ENCODE measurements around the gene CMBL.
"Not testable (repeated sequence)": the region's sequence is repeated elsewhere in the genome, so short reads cannot be mapped to it uniquely, and the experiment has no call there.

CMBL gene

DNA sequence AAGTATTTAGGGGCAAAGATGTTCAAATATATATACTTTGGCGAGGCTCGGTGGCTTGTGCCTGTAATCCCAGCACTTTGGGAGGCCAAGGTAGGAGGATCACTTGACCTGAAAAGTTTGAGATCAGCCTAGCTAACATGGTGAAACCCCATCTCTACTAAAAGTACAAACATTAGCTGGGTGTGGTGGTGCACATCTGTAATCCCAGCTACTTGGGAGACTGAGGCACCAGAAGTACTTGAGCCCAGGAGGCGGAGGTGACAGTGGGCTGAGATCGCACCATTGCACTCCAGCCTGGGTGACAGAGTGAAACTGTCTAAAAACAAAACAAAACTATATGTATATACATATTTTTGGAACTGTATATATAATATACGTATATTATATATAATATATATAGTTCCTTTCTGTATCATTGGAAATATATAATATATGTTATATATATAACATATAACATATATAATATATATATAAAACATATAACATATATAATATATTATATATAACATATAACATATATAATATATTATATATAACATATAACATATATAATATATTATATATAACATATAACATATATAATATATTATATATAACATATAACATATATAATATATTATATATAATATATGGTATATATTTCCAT is 36.9 kb upstream of the CMBL start:
- H3K4me1 ChIP-seq (ENCODE audit: control insufficient read depth, insufficient read depth, low read length); H3K27ac ChIP-seq (ENCODE audit: low read length); H3K9me3 ChIP-seq (ENCODE audit: control insufficient read depth in 2 of 2, low read length in 2 of 2); H3K36me3 ChIP-seq (ENCODE audit: control insufficient read depth in 2 of 2, insufficient read depth in 2 of 2, low read length in 2 of 2); H3K9ac ChIP-seq (ENCODE audit: low read length in 2 of 2); H3K4me3 ChIP-seq (ENCODE audit: low read length in 2 of 2); H3K27me3 ChIP-seq (ENCODE audit: control insufficient read depth in 1 of 2, insufficient read depth in 2 of 2, low read length in 2 of 2): not testable (repeated sequence)

DNA sequence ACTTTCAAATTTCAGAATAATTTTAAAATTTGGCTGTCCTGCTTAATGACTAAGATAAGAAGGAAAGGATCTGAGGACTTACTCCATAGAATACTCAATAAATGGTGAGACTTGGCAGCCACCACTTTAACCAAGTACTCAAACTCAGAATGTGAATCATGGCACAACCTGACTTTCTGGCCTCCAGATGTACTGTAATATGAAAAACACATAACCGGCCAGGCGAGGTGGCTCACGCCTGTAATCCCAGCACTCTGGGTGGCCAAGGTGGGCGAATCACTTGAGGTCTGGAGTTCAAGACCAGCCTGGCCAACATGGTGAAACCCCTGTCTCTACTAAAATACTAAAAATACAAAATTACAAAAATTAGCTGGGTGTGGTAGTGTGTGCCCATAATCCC is 35.8 kb upstream of the CMBL start:
- Histone ChIP-seq H3K27me3 (ENCODE audit: control insufficient read depth in 1 of 2, insufficient read depth in 2 of 2, low read length in 2 of 2) (no peaks in the 10 kb centered on the region), H3K4me3 (ENCODE audit: low read length in 2 of 2) (no peak overlapping the region), H3K36me3 (ENCODE audit: control insufficient read depth in 2 of 2, insufficient read depth in 2 of 2, low read length in 2 of 2) (no peaks in the 10 kb centered on the region), H3K9me3 (ENCODE audit: control insufficient read depth in 2 of 2, low read length in 2 of 2) (no peaks in the 10 kb centered on the region), H3K9ac (ENCODE audit: low read length in 2 of 2) (no peak overlapping the region), H3K27ac (ENCODE audit: low read length) (no peak overlapping the region), H3K4me1 (ENCODE audit: control insufficient read depth, insufficient read depth, low read length) (no peaks in the 10 kb centered on the region)

DNA sequence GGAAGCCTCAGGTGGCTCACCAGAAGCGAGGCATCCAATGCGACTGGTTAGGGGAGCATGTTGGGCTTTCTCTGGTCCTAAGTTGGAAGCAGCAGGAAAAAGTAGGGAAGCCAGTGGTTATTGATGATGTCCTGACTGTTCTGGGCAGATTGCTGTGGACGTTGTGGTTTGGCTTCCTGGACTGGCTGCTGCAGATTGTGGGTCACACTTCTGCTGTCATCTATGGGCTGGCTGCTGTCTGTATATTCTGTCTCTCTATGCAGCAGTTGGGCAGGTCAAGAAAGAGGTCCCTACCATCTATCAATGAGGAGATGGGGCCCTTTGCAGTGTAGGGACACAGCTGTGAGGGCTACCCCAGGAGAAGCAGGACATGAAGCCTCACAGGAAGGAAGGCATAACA is 32.3 kb upstream of the CMBL start:
- H3K27ac ChIP-seq (ENCODE audit: low read length), result no peak overlapping the region
- H3K27me3 ChIP-seq (ENCODE audit: control insufficient read depth in 1 of 2, insufficient read depth in 2 of 2, low read length in 2 of 2), result no peaks in the 10 kb centered on the region
- H3K9me3 ChIP-seq (ENCODE audit: control insufficient read depth in 2 of 2, low read length in 2 of 2), result no peaks in the 10 kb centered on the region
- H3K36me3 ChIP-seq (ENCODE audit: control insufficient read depth in 2 of 2, insufficient read depth in 2 of 2, low read length in 2 of 2), result no peaks in the 10 kb centered on the region
- no peak overlapping the region for H3K9ac ChIP-seq (ENCODE audit: low read length in 2 of 2)
- H3K4me3 ChIP-seq (ENCODE audit: low read length in 2 of 2), result no peak overlapping the region
- H3K4me1 ChIP-seq (ENCODE audit: control insufficient read depth, insufficient read depth, low read length), result no peaks in the 10 kb centered on the region

DNA sequence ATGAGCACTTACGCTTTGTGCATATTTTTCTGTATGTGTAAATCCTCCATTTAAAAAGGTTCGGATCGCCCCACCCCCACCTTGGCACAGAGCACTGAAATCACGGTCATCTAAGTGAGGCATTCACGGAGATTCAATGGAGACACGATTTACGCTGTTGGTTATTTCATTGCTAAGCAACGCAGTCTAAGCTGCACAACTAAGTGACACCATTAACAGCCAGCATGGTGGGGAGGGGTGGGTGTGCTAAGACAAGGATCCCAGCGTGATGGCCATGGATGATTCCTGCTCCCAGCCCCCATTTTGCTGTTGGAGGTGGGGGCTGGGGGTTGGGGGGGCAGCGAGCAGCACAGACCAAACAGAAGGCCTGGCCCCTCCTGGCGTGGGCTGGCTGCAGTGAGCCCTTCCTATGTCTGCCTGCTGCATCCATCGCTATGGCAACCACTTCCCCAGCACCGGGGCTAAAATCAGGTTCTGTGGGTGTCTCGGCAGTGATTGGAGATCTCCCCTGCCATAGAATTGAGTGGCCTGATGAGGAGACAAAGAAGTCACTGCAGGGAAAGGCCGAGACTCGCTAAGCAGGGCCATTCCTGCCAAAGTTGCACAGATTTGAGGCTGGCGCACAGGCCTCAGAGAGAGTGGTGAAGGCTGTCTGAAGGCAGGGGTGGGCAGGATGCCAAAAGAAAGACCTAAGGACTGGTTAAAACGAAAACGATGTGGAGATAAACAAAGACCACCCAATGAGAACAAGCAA is 31.5 kb upstream of the CMBL start:
- H3K9ac ChIP-seq (ENCODE audit: low read length in 2 of 2), result no peak overlapping the region
- H3K27me3 ChIP-seq (ENCODE audit: control insufficient read depth in 1 of 2, insufficient read depth in 2 of 2, low read length in 2 of 2), result no peaks in the 10 kb centered on the region
- H3K36me3 ChIP-seq (ENCODE audit: control insufficient read depth in 2 of 2, insufficient read depth in 2 of 2, low read length in 2 of 2), result no peaks in the 10 kb centered on the region
- no peaks in the 10 kb centered on the region for H3K9me3 ChIP-seq (ENCODE audit: control insufficient read depth in 2 of 2, low read length in 2 of 2)
- H3K27ac ChIP-seq (ENCODE audit: low read length), result no peak overlapping the region
- H3K4me3 ChIP-seq (ENCODE audit: low read length in 2 of 2), result peak overlapping the region in 1 of 2 donors; percentile 29
- H3K4me1 ChIP-seq (ENCODE audit: control insufficient read depth, insufficient read depth, low read length), result peaks cover 3% of the 10 kb centered on the region

DNA sequence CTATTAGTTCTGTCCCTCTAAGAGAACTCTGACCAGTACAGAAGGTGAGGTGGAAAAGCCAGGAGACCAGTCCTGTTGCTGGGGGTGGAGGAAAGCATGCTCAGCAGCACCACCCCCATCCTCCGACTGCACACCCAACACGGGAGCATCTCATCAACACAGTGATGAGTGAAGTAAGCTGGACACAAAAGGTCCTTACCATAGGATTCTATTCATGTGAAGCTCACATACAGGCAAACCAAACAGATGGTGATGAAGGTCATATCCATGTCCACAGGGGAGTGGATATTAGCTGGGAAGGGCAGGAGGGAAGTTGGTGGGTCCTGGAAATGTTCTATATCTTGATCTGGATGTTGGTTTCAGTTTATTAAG is 31.0 kb upstream of the CMBL start:
- no peak overlapping the region for H3K9ac ChIP-seq (ENCODE audit: low read length in 2 of 2)
- H3K4me1 ChIP-seq (ENCODE audit: control insufficient read depth, insufficient read depth, low read length), result peaks cover 3% of the 10 kb centered on the region
- no peak overlapping the region for H3K27ac ChIP-seq (ENCODE audit: low read length)
- H3K4me3 ChIP-seq (ENCODE audit: low read length in 2 of 2), result peak overlapping the region in 1 of 2 donors; percentile 29
- H3K36me3 ChIP-seq (ENCODE audit: control insufficient read depth in 2 of 2, insufficient read depth in 2 of 2, low read length in 2 of 2), result no peaks in the 10 kb centered on the region
- no peaks in the 10 kb centered on the region for H3K27me3 ChIP-seq (ENCODE audit: control insufficient read depth in 1 of 2, insufficient read depth in 2 of 2, low read length in 2 of 2)
- no peaks in the 10 kb centered on the region for H3K9me3 ChIP-seq (ENCODE audit: control insufficient read depth in 2 of 2, low read length in 2 of 2)

DNA sequence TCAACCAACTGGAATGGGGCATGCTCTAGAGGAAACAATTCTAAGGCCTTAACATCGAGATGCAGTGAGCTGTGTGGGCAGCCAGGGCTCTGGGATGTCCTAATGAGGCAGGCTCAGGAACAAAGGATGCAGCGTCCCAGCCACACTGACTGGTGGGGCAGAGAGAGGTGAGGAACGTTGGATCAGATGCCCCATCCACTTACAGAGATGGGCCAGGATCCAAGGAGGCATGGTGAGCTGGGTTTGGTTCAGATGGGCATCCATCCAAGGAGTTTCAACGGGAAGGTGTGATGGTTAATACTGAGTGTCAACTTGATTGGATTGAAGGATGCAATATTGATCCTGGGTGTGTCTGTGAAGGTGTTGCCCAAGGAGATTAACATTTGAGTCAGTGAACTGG is 30.3 kb upstream of the CMBL start:
- no peak overlapping the region for H3K4me3 ChIP-seq (ENCODE audit: low read length in 2 of 2)
- H3K27ac ChIP-seq (ENCODE audit: low read length), result no peak overlapping the region
- no peaks in the 10 kb centered on the region for H3K27me3 ChIP-seq (ENCODE audit: control insufficient read depth in 1 of 2, insufficient read depth in 2 of 2, low read length in 2 of 2)
- peaks cover 6% of the 10 kb centered on the region for H3K4me1 ChIP-seq (ENCODE audit: control insufficient read depth, insufficient read depth, low read length)
- no peaks in the 10 kb centered on the region for H3K36me3 ChIP-seq (ENCODE audit: control insufficient read depth in 2 of 2, insufficient read depth in 2 of 2, low read length in 2 of 2)
- H3K9me3 ChIP-seq (ENCODE audit: control insufficient read depth in 2 of 2, low read length in 2 of 2), result no peaks in the 10 kb centered on the region
- no peak overlapping the region for H3K9ac ChIP-seq (ENCODE audit: low read length in 2 of 2)

DNA sequence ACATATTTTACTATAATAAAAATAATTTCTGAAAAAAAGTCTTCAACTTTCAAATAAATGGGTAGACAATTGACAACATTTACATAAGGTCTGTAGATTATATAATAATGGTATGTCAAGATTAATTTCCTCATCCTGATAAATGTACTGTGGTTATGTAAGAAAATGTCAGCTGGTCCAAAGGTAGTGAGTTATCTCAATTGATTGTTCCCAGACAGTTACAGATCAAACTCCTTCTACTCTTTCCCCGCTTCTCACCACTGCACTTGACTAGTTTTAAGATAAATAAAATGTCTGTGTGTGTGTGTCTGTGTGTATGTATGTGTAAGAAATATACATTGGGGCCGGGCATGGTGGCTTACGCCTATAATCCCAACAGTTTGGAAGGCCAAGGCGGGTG is 29.4 kb upstream of the CMBL start:
- Histone ChIP-seq H3K36me3 (ENCODE audit: control insufficient read depth in 2 of 2, insufficient read depth in 2 of 2, low read length in 2 of 2) (no peaks in the 10 kb centered on the region), H3K9ac (ENCODE audit: low read length in 2 of 2) (no peak overlapping the region), H3K4me3 (ENCODE audit: low read length in 2 of 2) (no peak overlapping the region), H3K9me3 (ENCODE audit: control insufficient read depth in 2 of 2, low read length in 2 of 2) (no peaks in the 10 kb centered on the region), H3K27me3 (ENCODE audit: control insufficient read depth in 1 of 2, insufficient read depth in 2 of 2, low read length in 2 of 2) (no peaks in the 10 kb centered on the region), H3K4me1 (ENCODE audit: control insufficient read depth, insufficient read depth, low read length) (peaks cover 12% of the 10 kb centered on the region), H3K27ac (ENCODE audit: low read length) (no peak overlapping the region)

DNA sequence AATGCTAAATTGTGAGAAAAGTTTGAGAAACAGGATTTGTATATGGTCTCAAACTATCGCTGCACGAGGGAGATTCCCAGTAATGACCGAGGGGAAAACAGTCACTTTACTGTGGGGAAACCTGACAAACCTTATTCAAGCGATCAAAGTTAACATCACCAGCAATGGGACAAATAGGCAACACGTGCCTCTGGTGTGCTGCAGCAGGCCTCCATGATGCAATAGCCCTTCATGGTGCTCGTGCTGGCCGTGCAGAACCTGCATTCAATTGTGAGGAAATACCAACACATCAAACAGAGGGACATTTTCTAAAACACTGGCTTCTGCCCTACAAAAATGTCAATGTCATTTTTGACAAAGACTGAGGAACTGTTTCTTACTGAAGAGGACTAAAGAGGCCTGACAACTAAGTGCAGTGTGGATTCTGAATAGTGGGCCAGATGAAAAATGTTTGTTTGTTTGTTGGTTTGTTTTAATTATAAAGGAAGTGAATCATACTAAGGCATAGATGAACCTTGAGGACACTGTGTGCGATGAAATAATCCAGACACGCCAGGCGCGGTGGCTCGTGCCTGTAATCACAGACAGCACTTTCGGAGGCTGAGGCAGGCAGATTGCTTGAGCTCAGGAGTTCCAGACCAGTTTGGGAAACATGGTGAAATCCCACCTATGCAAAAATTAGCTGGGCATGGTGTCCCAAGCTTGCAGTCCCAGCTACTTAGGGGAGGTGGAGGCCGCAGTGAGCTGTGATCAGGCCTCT is 28.2 kb upstream of the CMBL start:
- peaks cover 25% of the 10 kb centered on the region for H3K4me1 ChIP-seq (ENCODE audit: control insufficient read depth, insufficient read depth, low read length)
- no peak overlapping the region for H3K27ac ChIP-seq (ENCODE audit: low read length)
- H3K9me3 ChIP-seq (ENCODE audit: control insufficient read depth in 2 of 2, low read length in 2 of 2), result no peaks in the 10 kb centered on the region
- no peaks in the 10 kb centered on the region for H3K36me3 ChIP-seq (ENCODE audit: control insufficient read depth in 2 of 2, insufficient read depth in 2 of 2, low read length in 2 of 2)
- H3K4me3 ChIP-seq (ENCODE audit: low read length in 2 of 2), result no peak overlapping the region
- H3K9ac ChIP-seq (ENCODE audit: low read length in 2 of 2), result no peak overlapping the region
- H3K27me3 ChIP-seq (ENCODE audit: control insufficient read depth in 1 of 2, insufficient read depth in 2 of 2, low read length in 2 of 2), result no peaks in the 10 kb centered on the region

DNA sequence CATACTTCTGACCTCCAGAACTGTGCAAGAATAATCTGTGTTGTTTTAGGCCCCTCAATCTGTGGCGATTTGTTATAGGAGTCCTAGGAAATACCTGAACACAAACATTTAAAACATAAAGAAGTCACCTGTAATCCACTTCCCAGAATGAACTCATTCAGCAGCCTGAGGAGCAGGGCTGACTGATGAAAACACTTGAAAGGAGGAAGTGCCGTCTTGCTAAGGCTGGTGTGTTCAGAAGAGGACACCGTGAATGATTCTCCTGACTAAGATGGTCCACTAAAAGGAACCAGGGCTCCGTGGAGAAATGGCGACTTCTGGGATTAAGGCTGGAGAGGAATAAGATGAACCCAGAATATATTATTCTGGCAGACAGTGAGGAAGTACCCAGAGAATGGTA is 27.1 kb upstream of the CMBL start:
- Histone ChIP-seq H3K4me3 (ENCODE audit: low read length in 2 of 2) (no peak overlapping the region), H3K36me3 (ENCODE audit: control insufficient read depth in 2 of 2, insufficient read depth in 2 of 2, low read length in 2 of 2) (no peaks in the 10 kb centered on the region), H3K4me1 (ENCODE audit: control insufficient read depth, insufficient read depth, low read length) (peaks cover 35% of the 10 kb centered on the region), H3K27ac (ENCODE audit: low read length) (no peak overlapping the region), H3K27me3 (ENCODE audit: control insufficient read depth in 1 of 2, insufficient read depth in 2 of 2, low read length in 2 of 2) (no peaks in the 10 kb centered on the region), H3K9ac (ENCODE audit: low read length in 2 of 2) (no peak overlapping the region), H3K9me3 (ENCODE audit: control insufficient read depth in 2 of 2, low read length in 2 of 2) (no peaks in the 10 kb centered on the region)

DNA sequence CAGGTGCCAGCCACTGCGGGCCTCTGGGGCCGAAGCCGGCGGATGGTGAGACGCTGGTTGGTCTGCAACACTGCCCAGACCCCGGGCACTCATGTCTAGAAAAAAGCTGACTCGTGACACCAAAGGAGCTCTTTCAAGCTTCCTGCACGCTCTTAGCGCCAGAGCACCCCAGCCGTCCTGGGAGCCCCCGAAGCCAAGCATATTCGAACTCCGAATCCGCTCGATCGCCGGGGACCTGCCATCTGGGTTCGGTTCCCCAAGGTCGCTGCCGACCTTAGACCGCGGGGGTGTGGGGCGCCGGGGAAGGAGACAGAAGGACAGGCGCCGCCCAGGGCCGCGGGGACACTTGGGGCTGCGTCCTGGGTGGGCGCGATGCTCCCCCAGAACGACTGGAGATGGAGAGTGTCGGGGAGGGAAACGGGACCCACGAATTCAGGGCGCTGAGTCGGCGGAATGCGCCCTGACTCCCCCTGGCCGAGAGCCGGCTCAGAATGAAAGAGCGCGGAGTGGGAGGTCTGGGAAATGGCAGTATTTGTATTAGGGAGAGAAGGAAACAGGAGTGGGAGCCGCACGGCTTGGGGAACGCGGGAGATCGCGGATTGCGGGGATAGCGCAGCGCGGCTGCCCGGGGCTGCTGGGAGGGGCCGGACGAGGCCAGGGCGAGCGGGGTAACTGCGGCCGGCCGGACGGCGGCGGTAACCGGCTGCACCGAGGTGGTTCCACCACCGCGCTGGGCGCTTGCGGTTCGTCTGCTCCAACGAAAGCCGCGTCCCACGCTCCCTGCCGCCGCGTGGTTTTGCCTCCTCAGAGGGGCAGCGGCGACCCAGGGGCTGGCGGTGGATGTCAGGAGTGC is 25.7 kb upstream of the CMBL start:
- peak overlapping the region; percentile 66 to 78 for H3K9ac ChIP-seq (ENCODE audit: low read length in 2 of 2)
- H3K9me3 ChIP-seq (ENCODE audit: control insufficient read depth in 2 of 2, low read length in 2 of 2), result no peaks in the 10 kb centered on the region
- H3K27ac ChIP-seq (ENCODE audit: low read length), result no peak overlapping the region
- peaks cover 38% of the 10 kb centered on the region for H3K4me1 ChIP-seq (ENCODE audit: control insufficient read depth, insufficient read depth, low read length)
- H3K27me3 ChIP-seq (ENCODE audit: control insufficient read depth in 1 of 2, insufficient read depth in 2 of 2, low read length in 2 of 2), result no peaks in the 10 kb centered on the region
- H3K4me3 ChIP-seq (ENCODE audit: low read length in 2 of 2), result peak overlapping the region; percentile 79 to 83
- no peaks in the 10 kb centered on the region for H3K36me3 ChIP-seq (ENCODE audit: control insufficient read depth in 2 of 2, insufficient read depth in 2 of 2, low read length in 2 of 2)
